AG04449 (cell line): ENCODE data around the gene CROT.

Experiments used
- CTCF ChIA-PET: fragments of 350-600 bp; formaldehyde crosslinking; extraction: SDS; loops from one replicate; lab custom pipeline; 2021; ENCODE audit warnings: antibody characterized with exemption; lab: Yijun Ruan, JAX
- POLR2A ChIA-PET: fragments of 400-600, 350-600 bp; formaldehyde crosslinking; extraction: SDS; loops from one replicate; lab custom pipeline; 2020; ENCODE audit warnings: antibody characterized with exemption, inconsistent platforms; lab: Yijun Ruan, JAX
- DNase-seq: peaks from one replicate; pipeline ENCODE4 v3.0.0-alpha.2; 2010; ENCODE audit warnings: low read depth, low spot score
- H3K4me3 ChIP-seq: 2 replicates; pipeline ENCODE4 v1.5.1; 2011; ENCODE audit warnings: low read depth, mild to moderate bottlenecking, control low read depth, low read length
- CTCF ChIP-seq: IDR thresholded peaks from one replicate; pipeline ENCODE4 v1.5.1; 2011; ENCODE audit warnings: mild to moderate bottlenecking, moderate library complexity, low read length, control low read depth, inconsistent platforms; ENCODE audit not compliant: insufficient read depth; ENCODE audit errors: missing control alignments

CROT gene

GRCh38 chr7:87448388-87448787, 102.9 kb downstream of the CROT start:
- no peak for TF ChIP-seq CTCF

More at GRCh38 chr7:87448388-87448787, 102.9 kb downstream of the CROT start:
- CTCF ChIA-PET = no interaction called here
- POLR2A ChIA-PET = no interaction called here
- DNase-seq = no peak
- H3K4me3 ChIP-seq = no peak overlapping the region
